Kidney tubule cell (primary cell): ENCODE data around the gene STBD1.
A peak's percentile ranks its signal among the peaks of the same experiment; 100 is the strongest.
"Not testable (repeated sequence)": the region's sequence is repeated elsewhere in the genome, so short reads cannot be mapped to it uniquely, and the experiment has no call there.

Source experiments
- DNase-seq: peaks from one replicate; pipeline ENCODE4 v3.0.0-alpha.2; 2018; ENCODE audit warnings: low spot score

STBD1 gene

GRCh38 chr4:76283900-76284299 is 22.6 kb upstream of the STBD1 start:
- no peak for DNase-seq

- DNase-seq: not testable (repeated sequence)
Observed at GRCh38 chr4:76287811-76288210, 18.7 kb upstream of the STBD1 start.

GRCh38 chr4:76292730-76293129 is 13.8 kb upstream of the STBD1 start:
- no peak for DNase-seq

- DNase-seq: no peak
Observed at GRCh38 chr4:76293772-76294171, 12.8 kb upstream of the STBD1 start.

GRCh38 chr4:76296286-76296820 is 10.2 kb upstream of the STBD1 start:
- DNase-seq: no peak

- no peak for DNase-seq
Observed at GRCh38 chr4:76298227-76298626, 8.3 kb upstream of the STBD1 start.

GRCh38 chr4:76300012-76300411 is 6.5 kb upstream of the STBD1 start:
- no peak for DNase-seq

GRCh38 chr4:76301068-76301774 is 5.3 kb upstream of the STBD1 start:
- peak; percentile 93 for DNase-seq

- DNase-seq: peak; percentile 57
Observed at GRCh38 chr4:76301775-76302162, 4.8 kb upstream of the STBD1 start.

GRCh38 chr4:76302826-76303438 is 3.6 kb upstream of the STBD1 start:
- no peak for DNase-seq

- DNase-seq: no peak
Observed at GRCh38 chr4:76305033-76305687, 1.4 kb upstream of the STBD1 start.

- peak; percentile 73 for DNase-seq
Observed at GRCh38 chr4:76306882-76307659, 538 bp downstream of the STBD1 start.

GRCh38 chr4:76307660-76308014 is 1.1 kb downstream of the STBD1 start:
- peak; percentile 32 for DNase-seq

GRCh38 chr4:76308548-76308947 is 2.0 kb downstream of the STBD1 start:
- peak; percentile 24 for DNase-seq

GRCh38 chr4:76309939-76310550 is 3.5 kb downstream of the STBD1 start:
- no peak for DNase-seq

- DNase-seq: no peak
Observed at GRCh38 chr4:76310683-76311082, 4.2 kb downstream of the STBD1 start.

GRCh38 chr4:76311896-76312331 is 5.4 kb downstream of the STBD1 start:
- no peak for DNase-seq

GRCh38 chr4:76312457-76312856 is 5.9 kb downstream of the STBD1 start:
- DNase-seq: no peak

GRCh38 chr4:76313547-76313946 is 7.0 kb downstream of the STBD1 start:
- DNase-seq: no peak

- no peak for DNase-seq
Observed at GRCh38 chr4:76315267-76315918, 8.9 kb downstream of the STBD1 start.

GRCh38 chr4:76316131-76316530 is 9.6 kb downstream of the STBD1 start:
- DNase-seq: no peak
